GM12878 (cell line): ENCODE results near the gene ZMIZ1. TPM values are rescaled to one million over a fixed set of nuclear protein-coding genes. Genes with fewer than 3 reads are reported as not detected.

Source experiments
- CHD1 ChIP-seq: IDR thresholded peaks from 2 replicates; pipeline ENCODE4 v1.6.1; 2012; ENCODE audit warnings: low read depth, low read length, improper control_type of control experiment
- EP300 ChIP-seq, 2 experiments: fragments of 150-350 bp in 1 of 2; IDR thresholded peaks; 2 replicates each; pipeline ENCODE4 v1.6.1; 2011 to 2012; ENCODE audit warnings: low read depth in 2 of 2, low read length in 2 of 2, borderline replicate concordance in 1 of 2, improper control_type of control experiment in 1 of 2, inconsistent platforms in 1 of 2; ENCODE audit not compliant: control insufficient read depth in 1 of 2
- ETV6 ChIP-seq, 2 experiments: fragments of 450-650 bp in 1 of 2; IDR thresholded peaks in 1 of 2; conservative IDR thresholded peaks in 1 of 2; 2 replicates each; pipeline ENCODE4 v1.6.1; 2014; ENCODE audit warnings: antibody characterized with exemption in 1 of 2, borderline replicate concordance in 1 of 2, low read depth in 1 of 2, mild to moderate bottlenecking in 1 of 2, moderate library complexity in 1 of 2
- KAT2A ChIP-seq: conservative IDR thresholded peaks from 2 replicates; pipeline ENCODE4 v1.6.1; 2011; ENCODE audit warnings: low read depth, low read length; ENCODE audit not compliant: control insufficient read depth
- NR2C2 ChIP-seq: IDR thresholded peaks from 2 replicates; pipeline ENCODE4 v1.6.1; 2011; ENCODE audit warnings: borderline replicate concordance, low read depth; ENCODE audit not compliant: control insufficient read depth, insufficient read length
- NR2F1 ChIP-seq: fragments of 450-650 bp; conservative IDR thresholded peaks from 2 replicates; pipeline ENCODE4 v1.6.1; 2017; ENCODE audit warnings: mild to moderate bottlenecking
- RBBP5 ChIP-seq: fragments of 200-600 bp; sonication (generic); conservative IDR thresholded peaks from 2 replicates; pipeline ENCODE4 v1.6.1; 2016
- SREBF1 ChIP-seq: IDR thresholded peaks from 2 replicates; pipeline ENCODE4 v1.6.1; 2012; ENCODE audit warnings: mild to moderate bottlenecking, low read length
- WRNIP1 ChIP-seq: IDR thresholded peaks from 2 replicates; pipeline ENCODE4 v1.6.1; 2011; ENCODE audit warnings: low read depth, low read length, improper control_type of control experiment, borderline replicate concordance
- ZNF217 ChIP-seq: fragments of 450-650 bp; IDR thresholded peaks from 2 replicates; pipeline ENCODE4 v1.6.1; 2017; ENCODE audit warnings: antibody characterized with exemption, mild to moderate bottlenecking
- polyA plus RNA-seq, 11 experiments: library from polyadenylated mRNA; depleted of rRNA in 4 of 11; unstranded in 6 of 11; stranded (reverse) in 5 of 11; fragments of >200 nt; fragmentation: Nextera tagmentation in 4 of 11; fragmentation: Illumina TruSeq in 1 of 11; extraction: Ambion mirVana in 4 of 11; extraction: Trizol in 1 of 11; gene quantifications; 1 replicate in 1 of 11; 2 replicates in 10 of 11; pipeline versions ENCODE4 v1.2.1 to v1.2.3, GENCODE V29; 2011 to 2016; ENCODE audit warnings: inconsistent platforms in 2 of 11, missing spikeins in 2 of 11, low read depth in 1 of 11
- total RNA-seq, 4 experiments: library from RNA; depleted of rRNA in 3 of 4; stranded (reverse); fragments of >200 nt in 3 of 4; fragmentation: Illumina TruSeq in 1 of 4; extraction: Trizol in 1 of 4; gene quantifications; 2 replicates each; pipeline versions ENCODE4 v1.2.1 to v1.2.3, GENCODE V29; 2013 to 2021
- TF ChIP-seq, protein P1 (sequence below): fragments of 450-650 bp; IDR thresholded peaks from 2 replicates; pipeline ENCODE4 v1.6.1; 2014; ENCODE audit warnings: mild to moderate bottlenecking
- TF ChIP-seq, protein P2 (sequence below): fragments of 450-650 bp; formaldehyde crosslinking; IDR thresholded peaks from 2 replicates; pipeline ENCODE4 v1.4.0; 2020; ENCODE audit warnings: mild to moderate bottlenecking, moderate library complexity
- TF ChIP-seq, protein P3 (sequence below): fragments of 450-650 bp; IDR thresholded peaks from 2 replicates; pipeline ENCODE4 v1.6.1; 2016; ENCODE audit warnings: mild to moderate bottlenecking, moderate library complexity, borderline replicate concordance
- TF ChIP-seq, protein P4 (sequence below): fragments of 450-650 bp; IDR thresholded peaks from 2 replicates; pipeline ENCODE4 v1.6.1; 2017; ENCODE audit warnings: mild to moderate bottlenecking, low read depth, inconsistent platforms; ENCODE audit not compliant: poor library complexity, severe bottlenecking
- TF ChIP-seq, protein P5 (sequence below): IDR thresholded peaks from 2 replicates; pipeline ENCODE4 v1.6.1; 2012; ENCODE audit warnings: low read depth, low read length, improper control_type of control experiment

Gene ZMIZ1
- total and polyA plus RNA-seq, 10 of the 15 experiments (the other 5 are each of a cell fraction or from before 2014, with no cell fraction given) = 3.1 to 82.3 (median 14.9) TPM

DNA sequence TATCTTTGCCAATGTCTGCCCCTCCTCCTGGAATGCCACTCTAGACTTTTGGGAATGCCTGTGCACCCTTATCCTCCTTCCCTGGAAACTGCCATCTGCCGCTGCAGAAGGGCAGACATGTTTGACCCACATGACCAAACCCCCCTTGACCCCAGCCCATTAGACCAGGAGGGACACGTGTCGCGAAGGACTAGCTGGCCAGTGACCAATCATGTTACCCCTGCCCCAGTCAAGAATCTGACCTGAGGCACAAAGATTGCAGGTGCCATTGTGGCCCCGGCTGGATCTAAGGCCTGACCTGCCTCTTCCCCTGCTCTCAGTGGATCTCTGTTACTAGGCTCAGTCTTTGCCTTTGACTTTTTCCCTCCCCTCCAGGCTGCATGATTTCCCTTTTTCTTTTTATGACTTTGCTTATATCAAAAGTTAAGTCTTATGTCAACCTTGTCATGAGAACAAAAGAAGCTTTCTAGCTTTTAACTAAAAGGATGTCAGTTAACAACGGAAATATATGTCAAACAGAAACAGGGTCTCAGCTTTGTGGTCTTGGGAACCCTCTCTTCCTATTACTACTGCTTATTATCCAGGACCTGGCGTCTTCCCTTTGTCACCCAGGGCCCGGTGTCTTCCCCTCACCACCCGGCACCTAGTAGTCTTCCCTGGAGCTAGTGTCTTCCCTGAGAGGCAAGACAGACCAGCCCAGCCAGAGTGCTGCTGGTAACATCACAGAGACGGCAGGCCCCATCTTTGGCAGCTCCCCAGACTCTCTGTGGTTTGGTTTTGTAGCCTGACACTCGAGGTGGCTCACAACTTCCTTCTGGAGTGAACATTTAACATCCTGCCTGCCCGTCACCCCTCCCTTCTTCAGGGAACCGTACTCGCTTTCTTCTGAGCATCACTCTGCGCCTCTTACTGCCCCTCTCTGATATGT lies 254.1 kb downstream of the ZMIZ1 start (continued):
- TF ChIP-seq, protein P1, sequence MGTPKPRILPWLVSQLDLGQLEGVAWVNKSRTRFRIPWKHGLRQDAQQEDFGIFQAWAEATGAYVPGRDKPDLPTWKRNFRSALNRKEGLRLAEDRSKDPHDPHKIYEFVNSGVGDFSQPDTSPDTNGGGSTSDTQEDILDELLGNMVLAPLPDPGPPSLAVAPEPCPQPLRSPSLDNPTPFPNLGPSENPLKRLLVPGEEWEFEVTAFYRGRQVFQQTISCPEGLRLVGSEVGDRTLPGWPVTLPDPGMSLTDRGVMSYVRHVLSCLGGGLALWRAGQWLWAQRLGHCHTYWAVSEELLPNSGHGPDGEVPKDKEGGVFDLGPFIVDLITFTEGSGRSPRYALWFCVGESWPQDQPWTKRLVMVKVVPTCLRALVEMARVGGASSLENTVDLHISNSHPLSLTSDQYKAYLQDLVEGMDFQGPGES = no peak
- TF ChIP-seq CHD1 (no peak), KAT2A (no peak), SREBF1 (no peak), RBBP5 (no peak), EP300 (IDR thresholded peaks at IDR 0.05; ENCODE audit: borderline replicate concordance in 1 of 2, control insufficient read depth in 1 of 2, low read depth in 2 of 2, low read length in 2 of 2) (0 out of 4 replicates have a peak, but pooled peaks of 1 of the 2 experiments have one; percentile 28), NR2C2 (no peak), NR2F1 (no peak), ZNF217 (no peak), ETV6 (conservative IDR thresholded peaks at IDR 0.05 in 1 of 2, IDR thresholded peaks at IDR 0.05 in 1 of 2; ENCODE audit: borderline replicate concordance in 1 of 2, low read depth in 1 of 2) (no peak; a peak in 1 of 4 replicates), WRNIP1 (no peak)
- TF ChIP-seq, protein P2, sequence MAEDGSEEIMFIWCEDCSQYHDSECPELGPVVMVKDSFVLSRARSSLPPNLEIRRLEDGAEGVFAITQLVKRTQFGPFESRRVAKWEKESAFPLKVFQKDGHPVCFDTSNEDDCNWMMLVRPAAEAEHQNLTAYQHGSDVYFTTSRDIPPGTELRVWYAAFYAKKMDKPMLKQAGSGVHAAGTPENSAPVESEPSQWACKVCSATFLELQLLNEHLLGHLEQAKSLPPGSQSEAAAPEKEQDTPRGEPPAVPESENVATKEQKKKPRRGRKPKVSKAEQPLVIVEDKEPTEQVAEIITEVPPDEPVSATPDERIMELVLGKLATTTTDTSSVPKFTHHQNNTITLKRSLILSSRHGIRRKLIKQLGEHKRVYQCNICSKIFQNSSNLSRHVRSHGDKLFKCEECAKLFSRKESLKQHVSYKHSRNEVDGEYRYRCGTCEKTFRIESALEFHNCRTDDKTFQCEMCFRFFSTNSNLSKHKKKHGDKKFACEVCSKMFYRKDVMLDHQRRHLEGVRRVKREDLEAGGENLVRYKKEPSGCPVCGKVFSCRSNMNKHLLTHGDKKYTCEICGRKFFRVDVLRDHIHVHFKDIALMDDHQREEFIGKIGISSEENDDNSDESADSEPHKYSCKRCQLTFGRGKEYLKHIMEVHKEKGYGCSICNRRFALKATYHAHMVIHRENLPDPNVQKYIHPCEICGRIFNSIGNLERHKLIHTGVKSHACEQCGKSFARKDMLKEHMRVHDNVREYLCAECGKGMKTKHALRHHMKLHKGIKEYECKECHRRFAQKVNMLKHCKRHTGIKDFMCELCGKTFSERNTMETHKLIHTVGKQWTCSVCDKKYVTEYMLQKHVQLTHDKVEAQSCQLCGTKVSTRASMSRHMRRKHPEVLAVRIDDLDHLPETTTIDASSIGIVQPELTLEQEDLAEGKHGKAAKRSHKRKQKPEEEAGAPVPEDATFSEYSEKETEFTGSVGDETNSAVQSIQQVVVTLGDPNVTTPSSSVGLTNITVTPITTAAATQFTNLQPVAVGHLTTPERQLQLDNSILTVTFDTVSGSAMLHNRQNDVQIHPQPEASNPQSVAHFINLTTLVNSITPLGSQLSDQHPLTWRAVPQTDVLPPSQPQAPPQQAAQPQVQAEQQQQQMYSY = no peak
- TF ChIP-seq, protein P3, sequence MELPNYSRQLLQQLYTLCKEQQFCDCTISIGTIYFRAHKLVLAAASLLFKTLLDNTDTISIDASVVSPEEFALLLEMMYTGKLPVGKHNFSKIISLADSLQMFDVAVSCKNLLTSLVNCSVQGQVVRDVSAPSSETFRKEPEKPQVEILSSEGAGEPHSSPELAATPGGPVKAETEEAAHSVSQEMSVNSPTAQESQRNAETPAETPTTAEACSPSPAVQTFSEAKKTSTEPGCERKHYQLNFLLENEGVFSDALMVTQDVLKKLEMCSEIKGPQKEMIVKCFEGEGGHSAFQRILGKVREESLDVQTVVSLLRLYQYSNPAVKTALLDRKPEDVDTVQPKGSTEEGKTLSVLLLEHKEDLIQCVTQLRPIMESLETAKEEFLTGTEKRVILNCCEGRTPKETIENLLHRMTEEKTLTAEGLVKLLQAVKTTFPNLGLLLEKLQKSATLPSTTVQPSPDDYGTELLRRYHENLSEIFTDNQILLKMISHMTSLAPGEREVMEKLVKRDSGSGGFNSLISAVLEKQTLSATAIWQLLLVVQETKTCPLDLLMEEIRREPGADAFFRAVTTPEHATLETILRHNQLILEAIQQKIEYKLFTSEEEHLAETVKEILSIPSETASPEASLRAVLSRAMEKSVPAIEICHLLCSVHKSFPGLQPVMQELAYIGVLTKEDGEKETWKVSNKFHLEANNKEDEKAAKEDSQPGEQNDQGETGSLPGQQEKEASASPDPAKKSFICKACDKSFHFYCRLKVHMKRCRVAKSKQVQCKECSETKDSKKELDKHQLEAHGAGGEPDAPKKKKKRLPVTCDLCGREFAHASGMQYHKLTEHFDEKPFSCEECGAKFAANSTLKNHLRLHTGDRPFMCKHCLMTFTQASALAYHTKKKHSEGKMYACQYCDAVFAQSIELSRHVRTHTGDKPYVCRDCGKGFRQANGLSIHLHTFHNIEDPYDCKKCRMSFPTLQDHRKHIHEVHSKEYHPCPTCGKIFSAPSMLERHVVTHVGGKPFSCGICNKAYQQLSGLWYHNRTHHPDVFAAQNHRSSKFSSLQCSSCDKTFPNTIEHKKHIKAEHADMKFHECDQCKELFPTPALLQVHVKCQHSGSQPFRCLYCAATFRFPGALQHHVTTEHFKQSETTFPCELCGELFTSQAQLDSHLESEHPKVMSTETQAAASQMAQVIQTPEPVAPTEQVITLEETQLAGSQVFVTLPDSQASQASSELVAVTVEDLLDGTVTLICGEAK = no peak
- TF ChIP-seq, protein P4, sequence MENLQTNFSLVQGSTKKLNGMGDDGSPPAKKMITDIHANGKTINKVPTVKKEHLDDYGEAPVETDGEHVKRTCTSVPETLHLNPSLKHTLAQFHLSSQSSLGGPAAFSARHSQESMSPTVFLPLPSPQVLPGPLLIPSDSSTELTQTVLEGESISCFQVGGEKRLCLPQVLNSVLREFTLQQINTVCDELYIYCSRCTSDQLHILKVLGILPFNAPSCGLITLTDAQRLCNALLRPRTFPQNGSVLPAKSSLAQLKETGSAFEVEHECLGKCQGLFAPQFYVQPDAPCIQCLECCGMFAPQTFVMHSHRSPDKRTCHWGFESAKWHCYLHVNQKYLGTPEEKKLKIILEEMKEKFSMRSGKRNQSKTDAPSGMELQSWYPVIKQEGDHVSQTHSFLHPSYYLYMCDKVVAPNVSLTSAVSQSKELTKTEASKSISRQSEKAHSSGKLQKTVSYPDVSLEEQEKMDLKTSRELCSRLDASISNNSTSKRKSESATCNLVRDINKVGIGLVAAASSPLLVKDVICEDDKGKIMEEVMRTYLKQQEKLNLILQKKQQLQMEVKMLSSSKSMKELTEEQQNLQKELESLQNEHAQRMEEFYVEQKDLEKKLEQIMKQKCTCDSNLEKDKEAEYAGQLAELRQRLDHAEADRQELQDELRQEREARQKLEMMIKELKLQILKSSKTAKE = peak; percentile 38
- TF ChIP-seq, protein P5, sequence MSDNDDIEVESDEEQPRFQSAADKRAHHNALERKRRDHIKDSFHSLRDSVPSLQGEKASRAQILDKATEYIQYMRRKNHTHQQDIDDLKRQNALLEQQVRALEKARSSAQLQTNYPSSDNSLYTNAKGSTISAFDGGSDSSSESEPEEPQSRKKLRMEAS = no peak
